ENCODE data around the gene GNAT3. TPM values are rescaled to one million over a fixed set of nuclear protein-coding genes. Genes with fewer than 3 reads are reported as not detected.

GNAT3 gene
- total RNA-seq, 4 donors from 2014 or later = not detected

- H3K4me3 ChIP-seq = no peak overlapping the region
- no peaks in the 10 kb centered on the region for H3K9me3 ChIP-seq
- peaks cover 0 to 4% (median 0%) of the 10 kb centered on the region in 4 donors for H3K4me1 ChIP-seq
- no peak overlapping the region for H3K27ac ChIP-seq
- WGBS, 2 donors = 37 to 39% methylated on average over 4 of the region's 4 CpGs
- DNase-seq (ENCODE audit: low spot score in 2 of 2) = no peak
- H3K27me3 ChIP-seq = no peaks in the 10 kb centered on the region
- TF ChIP-seq, protein P1, sequence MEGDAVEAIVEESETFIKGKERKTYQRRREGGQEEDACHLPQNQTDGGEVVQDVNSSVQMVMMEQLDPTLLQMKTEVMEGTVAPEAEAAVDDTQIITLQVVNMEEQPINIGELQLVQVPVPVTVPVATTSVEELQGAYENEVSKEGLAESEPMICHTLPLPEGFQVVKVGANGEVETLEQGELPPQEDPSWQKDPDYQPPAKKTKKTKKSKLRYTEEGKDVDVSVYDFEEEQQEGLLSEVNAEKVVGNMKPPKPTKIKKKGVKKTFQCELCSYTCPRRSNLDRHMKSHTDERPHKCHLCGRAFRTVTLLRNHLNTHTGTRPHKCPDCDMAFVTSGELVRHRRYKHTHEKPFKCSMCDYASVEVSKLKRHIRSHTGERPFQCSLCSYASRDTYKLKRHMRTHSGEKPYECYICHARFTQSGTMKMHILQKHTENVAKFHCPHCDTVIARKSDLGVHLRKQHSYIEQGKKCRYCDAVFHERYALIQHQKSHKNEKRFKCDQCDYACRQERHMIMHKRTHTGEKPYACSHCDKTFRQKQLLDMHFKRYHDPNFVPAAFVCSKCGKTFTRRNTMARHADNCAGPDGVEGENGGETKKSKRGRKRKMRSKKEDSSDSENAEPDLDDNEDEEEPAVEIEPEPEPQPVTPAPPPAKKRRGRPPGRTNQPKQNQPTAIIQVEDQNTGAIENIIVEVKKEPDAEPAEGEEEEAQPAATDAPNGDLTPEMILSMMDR (IDR thresholded peaks at IDR 0.05) = no peak
- TF ChIP-seq EP300 (IDR thresholded peaks at IDR 0.05) (no peak), POLR2A (IDR thresholded peaks at IDR 0.05) (no peak)
- H3K36me3 ChIP-seq = no peaks in the 10 kb centered on the region
Observed at GRCh38 chr7:80472491-80473200, 39.2 kb downstream of the GNAT3 start.

DNA sequence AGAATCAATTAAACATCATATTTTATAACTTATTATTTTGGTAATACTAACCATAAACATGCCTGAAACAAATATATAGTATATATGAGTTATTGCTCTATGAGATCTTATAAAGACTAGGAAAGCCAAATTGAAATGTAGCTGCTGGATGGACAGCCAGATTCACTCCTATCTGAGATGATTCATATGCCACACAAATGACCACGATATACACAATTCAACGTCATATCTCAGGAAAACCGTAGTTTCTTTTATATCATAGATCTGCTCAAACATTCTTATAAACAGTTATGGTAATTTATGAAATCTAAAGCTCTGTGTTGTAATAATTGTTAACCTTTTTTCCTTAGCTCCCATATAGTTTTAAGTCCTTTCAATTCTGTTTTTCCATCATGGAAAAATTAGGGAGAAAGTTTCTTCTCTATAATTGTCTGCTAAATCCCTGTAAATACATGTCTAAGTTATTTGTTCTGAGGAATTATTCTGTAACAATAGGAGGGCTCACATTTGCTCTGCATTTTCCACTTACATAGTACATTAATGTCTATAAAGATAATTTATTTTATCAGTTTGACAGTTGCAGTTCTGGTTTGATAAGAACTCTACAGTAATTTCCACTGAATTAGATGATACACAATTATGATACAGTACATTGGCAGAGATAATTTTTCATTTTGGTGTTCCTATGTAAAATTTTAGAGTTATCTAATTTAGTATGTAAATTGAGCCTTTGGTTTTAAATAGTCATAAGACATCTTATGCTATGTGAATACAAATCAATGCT is 42.7 kb downstream of the GNAT3 start:
- DNase-seq (ENCODE audit: low spot score in 2 of 2) = no peak
- no peak overlapping the region for H3K27ac ChIP-seq
- no peak overlapping the region for H3K4me3 ChIP-seq
- H3K36me3 ChIP-seq = no peaks in the 10 kb centered on the region
- TF ChIP-seq POLR2A (IDR thresholded peaks at IDR 0.05) (no peak), EP300 (IDR thresholded peaks at IDR 0.05) (no peak)
- TF ChIP-seq, protein P1 (IDR thresholded peaks at IDR 0.05) = no peak
- peaks cover 0 to 11% (median 0%) of the 10 kb centered on the region in 4 donors for H3K4me1 ChIP-seq
- H3K9me3 ChIP-seq = no peaks in the 10 kb centered on the region
- no peaks in the 10 kb centered on the region for H3K27me3 ChIP-seq
- 49 to 52% methylated on average over 3 of the region's 3 CpGs for WGBS, 2 donors

DNA sequence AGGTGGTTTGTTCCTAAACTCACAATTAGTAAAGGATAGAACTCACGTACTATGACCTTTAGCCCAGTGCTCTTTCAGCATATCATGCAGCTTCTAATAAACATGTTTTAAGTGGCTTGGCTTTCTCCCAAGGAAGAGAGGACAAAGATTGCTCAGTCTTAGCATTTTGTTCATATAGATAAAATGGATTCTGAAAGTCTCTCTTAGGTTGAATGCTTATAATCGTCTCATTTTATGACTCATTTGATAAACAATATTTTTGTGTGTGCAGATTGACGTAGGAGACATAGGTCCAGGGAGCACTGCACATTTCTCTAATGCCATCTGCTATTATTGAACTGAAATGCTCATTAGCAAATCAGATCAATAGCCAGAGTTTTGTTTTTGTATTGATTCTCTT is 44.8 kb downstream of the GNAT3 start:
- Histone ChIP-seq H3K4me3 (no peak overlapping the region), H3K4me1 (peaks cover 0 to 6% (median 0%) of the 10 kb centered on the region in 4 donors), H3K36me3 (no peaks in the 10 kb centered on the region), H3K9me3 (no peaks in the 10 kb centered on the region), H3K27me3 (no peaks in the 10 kb centered on the region), H3K27ac (no peak overlapping the region)
- no peak for DNase-seq (ENCODE audit: low spot score in 2 of 2)
- WGBS, 2 donors = 36 to 38% methylated on average over 3 of the region's 3 CpGs
- TF ChIP-seq, protein P1 (IDR thresholded peaks at IDR 0.05) = no peak

DNA sequence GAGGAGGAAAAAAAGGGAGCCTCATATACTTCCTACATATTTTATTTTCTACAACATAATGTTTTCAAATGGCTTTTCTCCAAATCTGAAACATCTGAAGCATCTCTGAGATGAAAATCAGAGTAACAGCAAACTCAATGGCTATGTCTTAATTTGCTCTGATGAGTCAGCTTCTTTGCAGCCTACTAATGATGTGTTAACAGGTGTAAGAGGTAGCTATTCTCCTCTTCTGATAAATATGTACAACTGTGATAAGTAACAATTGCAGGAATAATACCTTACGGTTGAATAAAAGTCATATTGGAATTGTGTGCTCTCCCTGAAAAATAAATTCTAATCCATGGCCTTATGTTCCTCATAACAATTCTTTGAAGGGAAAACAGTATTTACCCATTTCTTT is 45.2 kb downstream of the GNAT3 start:
- DNase-seq (ENCODE audit: low spot score in 2 of 2) = no peak
- H3K9me3 ChIP-seq = no peaks in the 10 kb centered on the region
- H3K4me3 ChIP-seq = no peak overlapping the region
- H3K27ac ChIP-seq = no peak overlapping the region
- no peaks in the 10 kb centered on the region for H3K27me3 ChIP-seq
- TF ChIP-seq EP300 (IDR thresholded peaks at IDR 0.05) (no peak), POLR2A (IDR thresholded peaks at IDR 0.05) (no peak)
- TF ChIP-seq, protein P1 (IDR thresholded peaks at IDR 0.05) = no peak
- H3K4me1 ChIP-seq = peaks cover 0 to 6% (median 0%) of the 10 kb centered on the region in 4 donors
- 92% methylated on average over 1 of the region's 1 CpG for WGBS, 2 donors
- H3K36me3 ChIP-seq = no peaks in the 10 kb centered on the region

DNA sequence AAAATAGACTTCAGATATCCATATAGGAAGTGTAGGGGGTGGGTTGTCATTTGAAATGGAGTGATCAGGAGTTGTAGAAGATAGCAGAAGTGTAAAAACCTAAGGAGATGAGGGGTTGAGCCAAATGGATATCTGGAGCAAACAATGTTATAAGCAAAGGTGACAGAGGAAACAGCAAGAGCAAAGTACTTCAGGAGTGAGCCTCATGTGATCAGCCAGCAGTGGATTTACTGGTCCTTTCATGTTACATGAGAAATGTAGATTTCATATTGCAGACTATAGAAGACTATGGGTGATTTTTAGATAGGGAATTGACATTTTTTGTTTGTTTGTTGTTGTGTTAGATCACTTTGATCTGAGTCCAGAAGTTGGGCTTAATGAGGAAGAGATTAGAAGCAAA is 47.7 kb downstream of the GNAT3 start:
- H3K4me1 ChIP-seq = peaks cover 0 to 6% (median 0%) of the 10 kb centered on the region in 4 donors
- H3K9me3 ChIP-seq = no peaks in the 10 kb centered on the region
- H3K27ac ChIP-seq = no peak overlapping the region
- no peak for DNase-seq (ENCODE audit: low spot score in 2 of 2)
- H3K4me3 ChIP-seq = no peak overlapping the region
- TF ChIP-seq POLR2A (IDR thresholded peaks at IDR 0.05) (no peak), EP300 (IDR thresholded peaks at IDR 0.05) (no peak)
- TF ChIP-seq, protein P1 (IDR thresholded peaks at IDR 0.05) = no peak
- no peaks in the 10 kb centered on the region for H3K27me3 ChIP-seq
- H3K36me3 ChIP-seq = no peaks in the 10 kb centered on the region
